ENCODE data around the gene RBM14. TPM values are rescaled to one million over a fixed set of nuclear protein-coding genes. Genes with fewer than 3 reads are reported as not detected.

The RBM14 gene
- total and polyA plus RNA-seq, 9 of the 15 experiments (the other 6 are each of a cell fraction or from before 2014, with no cell fraction given): 5.5 to 131 (median 42.6) TPM

GRCh38 chr11:66641834-66642233 lies 25.4 kb downstream of the RBM14 start:
- Histone ChIP-seq H3K4me2 (ENCODE audit: insufficient read depth, low read length) (peak overlapping the region; percentile 20), H3K27me3 (ENCODE audit: control insufficient read depth in 2 of 2, insufficient read depth in 2 of 2, low read length in 2 of 2) (no peaks in the 10 kb centered on the region), H3K27ac (ENCODE audit: extremely low read depth, low read depth, low read length) (no peak overlapping the region), H3K9me1 (ENCODE audit: control insufficient read depth, insufficient read depth, low read length) (peaks cover 6% of the 10 kb centered on the region), H3K4me1 (replicated peaks in 1 of 2; ENCODE audit: control insufficient read depth in 2 of 2, insufficient read depth in 2 of 2, low read length in 2 of 2) (peaks cover 24% of the 10 kb centered on the region in 2 experiments), H3K36me3 (ENCODE audit: control insufficient read depth, insufficient read depth, low read length) (peaks cover 80% of the 10 kb centered on the region), H3K4me3 (peak overlapping the region; percentile 73; the same call in 1 of the 2 replicates), H3K9me3 (replicated peaks; ENCODE audit: control insufficient read depth, insufficient read depth, low read depth, low read length) (no peaks in the 10 kb centered on the region), H2AFZ (ENCODE audit: low read depth, low read length) (no peak overlapping the region), H3K9ac (ENCODE audit: insufficient read depth in 1 of 2, low read depth in 2 of 2, low read length in 2 of 2) (peak overlapping the region in 1 of 2 experiments; percentile 96; a peak in 1 of 4 replicates), H3K79me2 (ENCODE audit: control insufficient read depth, insufficient read depth, low read length) (peaks cover 98% of the 10 kb centered on the region), H4K20me1 (replicated peaks; ENCODE audit: control insufficient read depth, insufficient read depth, low read length) (peaks cover 78% of the 10 kb centered on the region)
- BruUV-seq (replicated peaks): no TSS peak
- CTCF ChIA-PET (ENCODE audit: low intra/inter-chr PET ratio): no interaction called here
- ATAC-seq (no peak), DNase-seq (ENCODE audit: extremely low read depth in 1 of 4, low spot score in 3 of 4) (no peak), FAIRE-seq (no peak)
- 49% methylated on average over 3 of the region's 3 CpGs for WGBS (ENCODE audit: insufficient coverage, low coverage, missing lambda C conversion rate)
- intact Hi-C loops (cut with micrococcal nuclease) (no loop called here), in situ Hi-C loops (cut with MboI) (no loop called here)
- TF ChIP-seq SNAPC5 (CRISPR knock-in tag; IDR thresholded peaks at IDR 0.05) (no peak), POLR2AphosphoS5 (IDR thresholded peaks at IDR 0.05; ENCODE audit: control insufficient read depth, insufficient read depth, low read depth, low read length) (no peak), NONO (IDR thresholded peaks at IDR 0.05; ENCODE audit: low read depth in 2 of 2, low read length in 1 of 2) (no peak), ZNF77 (CRISPR knock-in tag; IDR thresholded peaks at IDR 0.05) (no peak), NR3C1 (CRISPR knock-in tag; IDR thresholded peaks at IDR 0.05) (no peak), PHF21A (IDR thresholded peaks at IDR 0.05; ENCODE audit: borderline replicate concordance, low read depth) (no peak), MAZ (CRISPR knock-in tag; conservative IDR thresholded peaks at IDR 0.05 in 1 of 2, IDR thresholded peaks at IDR 0.05 in 1 of 2) (no peak), GTF2A2 (tag; IDR thresholded peaks at IDR 0.05) (no peak), KDM5B (IDR thresholded peaks at IDR 0.05; ENCODE audit: insufficient replicate concordance, low read depth, low read length) (no peak), PRPF4 (IDR thresholded peaks at IDR 0.05; ENCODE audit: insufficient read depth, low read depth, low read length, poor library complexity, severe bottlenecking) (no peak), FOXJ3 (CRISPR knock-in tag; IDR thresholded peaks at IDR 0.05) (no peak), ZNF717 (CRISPR knock-in tag; IDR thresholded peaks at IDR 0.05) (no peak), GABPB1 (CRISPR knock-in tag; IDR thresholded peaks at IDR 0.05) (no peak), HMG20B (CRISPR knock-in tag; IDR thresholded peaks at IDR 0.05) (no peak), ZNF830 (CRISPR knock-in tag; IDR thresholded peaks at IDR 0.05) (no peak), MED1 (CRISPR knock-in tag; IDR thresholded peaks at IDR 0.05; ENCODE audit: borderline replicate concordance) (no peak), ZBTB49 (CRISPR knock-in tag; IDR thresholded peaks at IDR 0.05; ENCODE audit: borderline replicate concordance) (no peak), ZNF551 (CRISPR knock-in tag; IDR thresholded peaks at IDR 0.05) (no peak)
- POLR2A ChIA-PET: interaction anchor here (0.6 to 26.4 kb wide), 4 partner anchors 9 to 20 kb away, joined by 3 to 387 read pairs (median 72); partner anchors contain the start of gene RBM14

All from K562 (cell line).